IMR-90 (cell line): ENCODE measurements around the gene PPIL6. TPM values are rescaled to one million over a fixed set of nuclear protein-coding genes. Genes with fewer than 3 reads are reported as not detected.

Experiments used
- FOS ChIP-seq: fragments of 150-350 bp; IDR thresholded peaks from 2 replicates; pipeline ENCODE4 v1.6.1; 2016; ENCODE audit warnings: low read depth, low read length
- POLR2A ChIP-seq: IDR thresholded peaks from 2 replicates; pipeline ENCODE4 v1.6.1; 2012; ENCODE audit warnings: mild to moderate bottlenecking, low read depth, low read length
- RCOR1 ChIP-seq: IDR thresholded peaks from 2 replicates; pipeline ENCODE4 v1.6.1; 2012; ENCODE audit warnings: mild to moderate bottlenecking, low read length, improper control_type of control experiment; ENCODE audit not compliant: insufficient replicate concordance
- USF2 ChIP-seq: fragments of 150-350 bp; IDR thresholded peaks from 2 replicates; pipeline ENCODE4 v1.6.1; 2017; ENCODE audit warnings: mild to moderate bottlenecking, antibody characterized with exemption, low read length, low read depth
- polyA plus RNA-seq, 3 experiments: library from polyadenylated mRNA; depleted of rRNA; stranded (reverse); fragments of >200 nt; gene quantifications; 2 replicates each; pipeline ENCODE4 v1.2.3, GENCODE V29; 2012; ENCODE audit warnings: low replicate concordance in 1 of 3
- total RNA-seq: library from RNA; depleted of rRNA; stranded (reverse); fragments of >200 nt; gene quantifications from 2 replicates; pipeline ENCODE4 v1.2.3, GENCODE V29; 2012

PPIL6 gene
- total and polyA plus RNA-seq, 2 of the 4 experiments (the other 2 are of a cell fraction): 0.15 to 0.18 TPM

GRCh38 chr6:109382576-109383437 is 57.6 kb downstream of the PPIL6 start (continued):
- TF ChIP-seq USF2 (peak; percentile 95), FOS (no peak), POLR2A (peak; percentile 47; the same call in 1 of the 2 replicates), RCOR1 (peak; percentile 54)
